Transverse colon (tissue), 3 donors: ENCODE measurements around the gene RNASE1.
"Not testable (repeated sequence)": the region's sequence is repeated elsewhere in the genome, so short reads cannot be mapped to it uniquely, and the experiment has no call there.

ENCODE experiments used
- CTCF ChIP-seq, 5 experiments: fragments of 200-600 bp in 3 of 5; fragments of 450-650 bp in 2 of 5; sonication (generic) in 3 of 5; IDR thresholded peaks; 1 replicate in 2 of 5; 2 replicates in 3 of 5; pipeline ENCODE4 v1.5.1; 2016 to 2017; ENCODE audit warnings: antibody characterized with exemption in 5 of 5, inconsistent platforms in 3 of 5, mild to moderate bottlenecking in 2 of 5, moderate library complexity in 1 of 5
- EP300 ChIP-seq: sonication (generic); formaldehyde crosslinking; IDR thresholded peaks from one replicate; pipeline ENCODE4 v1.6.1; 2017; ENCODE audit warnings: antibody characterized with exemption, low read depth
- POLR2A ChIP-seq: fragments of 450-650 bp; IDR thresholded peaks from one replicate; pipeline ENCODE4 v1.6.1; 2016; ENCODE audit warnings: antibody characterized with exemption, mild to moderate bottlenecking, moderate library complexity

DNA sequence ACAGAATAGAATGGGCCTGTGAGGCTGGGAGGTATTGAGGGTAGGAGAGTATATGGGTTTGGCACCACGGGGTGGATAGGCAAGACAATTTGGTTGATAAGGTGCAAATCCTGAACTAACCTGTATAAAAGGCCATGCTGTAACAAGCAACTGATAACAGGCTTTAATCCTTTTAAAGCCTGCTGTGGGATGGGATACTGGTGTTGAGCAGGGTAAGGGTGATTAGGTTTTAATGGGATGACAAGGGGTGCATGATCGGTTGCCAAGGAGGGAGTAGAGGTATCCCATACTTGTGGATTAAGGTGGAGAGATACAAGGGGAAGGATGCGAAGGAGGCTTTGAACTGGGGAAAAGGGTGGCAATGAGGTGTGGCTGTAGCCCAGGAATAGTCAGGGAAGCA, 13.3 kb upstream of the RNASE1 start:
- TF ChIP-seq CTCF (IDR thresholded peaks at IDR 0.05); POLR2A; EP300: not testable (repeated sequence)
